Liver (tissue), 3 donors: ENCODE results near the gene DOK1.

Experiments
- ATF3 ChIP-seq: IDR thresholded peaks from 2 replicates; pipeline ENCODE4 v1.6.1; 2016; ENCODE audit warnings: antibody characterized with exemption
- CTCF ChIP-seq: fragments of 150-350 bp; IDR thresholded peaks from 2 replicates; pipeline ENCODE4 v1.5.1; 2017; ENCODE audit warnings: improper control_type of control experiment, low read depth, low read length; ENCODE audit not compliant: missing input control
- FOXA1 ChIP-seq: IDR thresholded peaks from 2 replicates; pipeline ENCODE4 v1.6.1; 2016; ENCODE audit warnings: antibody characterized with exemption
- GABPA ChIP-seq, 2 donors: IDR thresholded peaks in 1 of 2; conservative IDR thresholded peaks in 1 of 2; 2 replicates each; pipeline ENCODE4 v1.6.1; 2016; ENCODE audit warnings: antibody characterized with exemption in 2 of 2, mild to moderate bottlenecking in 1 of 2, moderate library complexity in 1 of 2
- HNF4G ChIP-seq: IDR thresholded peaks from 2 replicates; pipeline ENCODE4 v1.6.1; 2016; ENCODE audit warnings: antibody characterized with exemption
- MAX ChIP-seq: IDR thresholded peaks from 2 replicates; pipeline ENCODE4 v1.6.1; 2016; ENCODE audit warnings: antibody characterized with exemption
- RAD21 ChIP-seq, 2 donors: IDR thresholded peaks; 2 replicates each; pipeline ENCODE4 v1.6.1; 2016; ENCODE audit warnings: antibody characterized with exemption in 2 of 2, mild to moderate bottlenecking in 2 of 2
- RXRA ChIP-seq, 2 donors: IDR thresholded peaks; 2 replicates each; pipeline ENCODE4 v1.6.1; 2017 to 2018; ENCODE audit warnings: antibody characterized with exemption in 2 of 2, mild to moderate bottlenecking in 1 of 2
- SP1 ChIP-seq: IDR thresholded peaks from 2 replicates; pipeline ENCODE4 v1.6.1; 2018; ENCODE audit warnings: antibody characterized with exemption, mild to moderate bottlenecking
- TAF1 ChIP-seq: conservative IDR thresholded peaks from 2 replicates; pipeline ENCODE4 v1.6.1; 2016; ENCODE audit warnings: antibody characterized with exemption, mild to moderate bottlenecking
- YY1 ChIP-seq: IDR thresholded peaks from 2 replicates; pipeline ENCODE4 v1.6.1; 2016; ENCODE audit warnings: antibody characterized with exemption, mild to moderate bottlenecking
- ZBTB33 ChIP-seq: IDR thresholded peaks from 2 replicates; pipeline ENCODE4 v1.6.1; 2016; ENCODE audit warnings: antibody characterized with exemption
- TF ChIP-seq, protein P1 (sequence below): IDR thresholded peaks from 2 replicates; pipeline ENCODE4 v1.6.1; 2016; ENCODE audit warnings: antibody characterized with exemption, mild to moderate bottlenecking
- donor health status: healthy.
- donor health status: healthy.

GRCh38 chr2:74555610-74556103 is 1.1 kb downstream of the DOK1 start:
- TF ChIP-seq RAD21 (IDR thresholded peaks at IDR 0.05) (no peak), YY1 (no peak), GABPA (IDR thresholded peaks at IDR 0.05 in 1 of 2, conservative IDR thresholded peaks at IDR 0.05 in 1 of 2) (no peak), CTCF (no peak), MAX (no peak), HNF4G (no peak), SP1 (no peak), TAF1 (no peak), ZBTB33 (no peak), RXRA (IDR thresholded peaks at IDR 0.05) (no peak), ATF3 (no peak), FOXA1 (no peak)
- TF ChIP-seq, protein P1, sequence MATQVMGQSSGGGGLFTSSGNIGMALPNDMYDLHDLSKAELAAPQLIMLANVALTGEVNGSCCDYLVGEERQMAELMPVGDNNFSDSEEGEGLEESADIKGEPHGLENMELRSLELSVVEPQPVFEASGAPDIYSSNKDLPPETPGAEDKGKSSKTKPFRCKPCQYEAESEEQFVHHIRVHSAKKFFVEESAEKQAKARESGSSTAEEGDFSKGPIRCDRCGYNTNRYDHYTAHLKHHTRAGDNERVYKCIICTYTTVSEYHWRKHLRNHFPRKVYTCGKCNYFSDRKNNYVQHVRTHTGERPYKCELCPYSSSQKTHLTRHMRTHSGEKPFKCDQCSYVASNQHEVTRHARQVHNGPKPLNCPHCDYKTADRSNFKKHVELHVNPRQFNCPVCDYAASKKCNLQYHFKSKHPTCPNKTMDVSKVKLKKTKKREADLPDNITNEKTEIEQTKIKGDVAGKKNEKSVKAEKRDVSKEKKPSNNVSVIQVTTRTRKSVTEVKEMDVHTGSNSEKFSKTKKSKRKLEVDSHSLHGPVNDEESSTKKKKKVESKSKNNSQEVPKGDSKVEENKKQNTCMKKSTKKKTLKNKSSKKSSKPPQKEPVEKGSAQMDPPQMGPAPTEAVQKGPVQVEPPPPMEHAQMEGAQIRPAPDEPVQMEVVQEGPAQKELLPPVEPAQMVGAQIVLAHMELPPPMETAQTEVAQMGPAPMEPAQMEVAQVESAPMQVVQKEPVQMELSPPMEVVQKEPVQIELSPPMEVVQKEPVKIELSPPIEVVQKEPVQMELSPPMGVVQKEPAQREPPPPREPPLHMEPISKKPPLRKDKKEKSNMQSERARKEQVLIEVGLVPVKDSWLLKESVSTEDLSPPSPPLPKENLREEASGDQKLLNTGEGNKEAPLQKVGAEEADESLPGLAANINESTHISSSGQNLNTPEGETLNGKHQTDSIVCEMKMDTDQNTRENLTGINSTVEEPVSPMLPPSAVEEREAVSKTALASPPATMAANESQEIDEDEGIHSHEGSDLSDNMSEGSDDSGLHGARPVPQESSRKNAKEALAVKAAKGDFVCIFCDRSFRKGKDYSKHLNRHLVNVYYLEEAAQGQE = no peak
